ENCODE results near the gene PNMA8B. TPM values are rescaled to one million over a fixed set of nuclear protein-coding genes. Genes with fewer than 3 reads are reported as not detected.

The PNMA8B gene
- total RNA-seq, 2 donors from 2014 or later = 1.5 to 2.5 TPM

Other genes with a start within 250 kb of the PNMA8B start
- gene HIF3A, start 198.8 kb downstream of the PNMA8B start, total RNA-seq = 10 to 100 TPM; 51.0 to 53.0 TPM
- gene PPP5C, start 148.8 kb downstream of the PNMA8B start, total RNA-seq = 10 to 100 TPM; 60.5 to 75.1 TPM
- gene CCDC8, start 82.3 kb downstream of the PNMA8B start, total RNA-seq = 10 to 100 TPM; 29.6 to 38.4 TPM
- under 1 TPM; 0.09 to 0.16 TPM for gene PNMA8C, start 66.9 kb downstream of the PNMA8B start, total RNA-seq
- 10 to 100 TPM; 13.9 to 16.5 TPM for gene PNMA8A, start 24.3 kb downstream of the PNMA8B start, total RNA-seq
- 100 to 1,000 TPM; 229 to 241 TPM for gene CALM3, start 105.5 kb upstream of the PNMA8B start, total RNA-seq
- gene PTGIR, start 129.2 kb upstream of the PNMA8B start, total RNA-seq = 10 to 100 TPM in 1 of 2 donors, 1 to 10 TPM in 1; 5.5 to 14.8 TPM
- 1 to 10 TPM in 1 of 2 donors, not detected in 1; 5.2 TPM for gene GNG8, start 140.3 kb upstream of the PNMA8B start, total RNA-seq
- gene DACT3, start 165.3 kb upstream of the PNMA8B start, total RNA-seq = 10 to 100 TPM; 15.1 to 15.4 TPM
- gene PRKD2, start 221.2 kb upstream of the PNMA8B start, total RNA-seq = 10 to 100 TPM; 14.9 to 18.0 TPM

All from left cardiac atrium (tissue), 2 donors.